OCI-LY1 (cell line): Measurements from ENCODE around the gene SUFU.
A peak's percentile ranks its signal among the peaks of the same experiment; 100 is the strongest.

ENCODE experiments used
- H2AFZ ChIP-seq: fragments of 200-600 bp; sonication (generic), shearing (Covaris generic); 2 replicates; pipeline ENCODE4 v1.6.0; 2014; ENCODE audit warnings: antibody characterized with exemption, mild to moderate bottlenecking, low read length
- H3F3A ChIP-seq: fragments of 200-600 bp; sonication (generic), shearing (Covaris generic); 2 replicates; pipeline ENCODE4 v1.6.0; 2014; ENCODE audit warnings: mild to moderate bottlenecking, antibody characterized with exemption, low read length, moderate library complexity; ENCODE audit not compliant: insufficient read depth
- H3K27ac ChIP-seq: fragments of 200-600 bp; sonication (generic); 2 replicates; pipeline ENCODE4 v1.5.1; 2014; ENCODE audit warnings: low read length, mixed run types, mild to moderate bottlenecking, low read depth; ENCODE audit not compliant: poor library complexity, severe bottlenecking
- H3K27me3 ChIP-seq: fragments of 200-600 bp; sonication (generic); 2 replicates; pipeline ENCODE4 v1.6.0; 2014; ENCODE audit warnings: antibody characterized with exemption, mild to moderate bottlenecking, low read length, moderate library complexity; ENCODE audit not compliant: insufficient read depth
- H3K36me3 ChIP-seq: fragments of 200-600 bp; sonication (generic); 2 replicates; pipeline ENCODE4 v1.6.1; 2014; ENCODE audit warnings: mild to moderate bottlenecking, antibody characterized with exemption, low read length, moderate library complexity, mixed read lengths; ENCODE audit not compliant: insufficient read depth
- H3K4me1 ChIP-seq: fragments of 200-600 bp; sonication (generic); 2 replicates; pipeline ENCODE4 v1.5.1; 2014; ENCODE audit warnings: mild to moderate bottlenecking, low read length, moderate library complexity; ENCODE audit not compliant: insufficient read depth, severe bottlenecking
- H3K4me2 ChIP-seq: fragments of 200-600 bp; sonication (generic), shearing (Covaris generic); 2 replicates; pipeline ENCODE4 v1.6.1; 2014; ENCODE audit warnings: low read length
- H3K4me3 ChIP-seq: fragments of 200-600 bp; sonication (generic); 2 replicates; pipeline ENCODE4 v1.5.1; 2014; ENCODE audit warnings: low read length, low read depth, mild to moderate bottlenecking, mixed read lengths; ENCODE audit not compliant: poor library complexity, severe bottlenecking
- H3K79me2 ChIP-seq: fragments of 200-600 bp; shearing (Covaris generic); 2 replicates; pipeline ENCODE4 v1.6.1; 2016; ENCODE audit warnings: mixed run types, low read length, mixed read lengths; ENCODE audit not compliant: insufficient read depth
- H3K9ac ChIP-seq: fragments of 200-600 bp; sonication (generic), shearing (Covaris generic); 2 replicates; pipeline ENCODE4 v1.6.1; 2014; ENCODE audit warnings: mild to moderate bottlenecking, low read length, mixed read lengths
- H3K9me2 ChIP-seq: fragments of 200-600 bp; sonication (generic), shearing (Covaris generic); 2 replicates; pipeline ENCODE4 v1.6.1; 2014; ENCODE audit warnings: low read depth, mild to moderate bottlenecking, low read length, mixed read lengths
- H3K9me3 ChIP-seq: fragments of 200-600 bp; shearing (Covaris generic); 2 replicates; pipeline ENCODE4 v1.6.1; 2014; ENCODE audit warnings: low read length, mixed read lengths
- H4K20me1 ChIP-seq: fragments of 200-600 bp; sonication (generic), shearing (Covaris generic); 2 replicates; pipeline ENCODE4 v1.6.0; 2016; ENCODE audit warnings: mild to moderate bottlenecking, low read length; ENCODE audit not compliant: insufficient read depth
- CTCF ChIP-seq: fragments of 200-600 bp; sonication (generic), shearing (Covaris generic); IDR thresholded peaks from 2 replicates; pipeline ENCODE4 v1.5.1; 2017; ENCODE audit warnings: mild to moderate bottlenecking, antibody characterized with exemption, low read length, moderate library complexity, mixed read lengths
- EZH2 ChIP-seq: fragments of 200-600 bp; sonication (generic), shearing (Covaris generic); IDR thresholded peaks from 2 replicates; pipeline ENCODE4 v1.8.0; 2017; ENCODE audit warnings: borderline replicate concordance, mixed run types, mild to moderate bottlenecking, antibody characterized with exemption, low read length, moderate library complexity, mixed read lengths

Gene SUFU

DNA sequence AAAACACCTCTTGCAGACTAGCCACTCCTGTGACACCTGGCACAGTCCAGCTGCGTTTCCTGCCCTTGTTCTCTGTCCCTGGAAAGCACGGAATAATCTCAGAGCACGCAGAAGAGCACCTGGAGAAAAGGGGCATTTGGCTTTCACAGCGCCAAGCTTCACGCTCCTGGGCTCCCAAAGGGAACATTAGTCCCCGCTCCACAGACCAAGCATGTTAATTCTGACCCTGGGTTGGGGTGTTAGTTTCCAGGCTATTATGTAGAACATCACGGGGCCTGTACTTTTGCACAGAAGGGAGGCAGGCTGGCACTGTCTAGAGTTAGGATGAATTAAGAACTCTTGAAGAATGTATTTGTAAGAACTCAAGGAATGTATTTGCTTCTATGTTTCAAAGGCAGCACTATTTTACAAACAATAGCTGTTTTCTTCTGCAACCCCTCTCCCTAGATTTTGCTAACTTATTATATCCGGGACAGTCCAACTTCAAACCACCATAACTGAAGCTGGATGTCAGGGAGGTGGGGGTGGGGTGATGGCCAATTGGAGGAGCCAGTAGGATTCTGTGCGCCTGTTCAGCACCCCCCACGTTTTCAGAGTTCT lies 78.3 kb downstream of the SUFU start:
- Histone ChIP-seq H3K4me3 (no peak overlapping the region), H3K9me3 (no peaks in the 10 kb centered on the region), H3K36me3 (no peaks in the 10 kb centered on the region), H3K4me2 (no peak overlapping the region), H3K9me2 (no peaks in the 10 kb centered on the region), H2AFZ (no peak overlapping the region), H3K79me2 (no peaks in the 10 kb centered on the region), H3K27me3 (no peaks in the 10 kb centered on the region), H3F3A (no peaks in the 10 kb centered on the region), H3K27ac (no peak overlapping the region), H3K9ac (no peak overlapping the region), H4K20me1 (no peaks in the 10 kb centered on the region), H3K4me1 (no peaks in the 10 kb centered on the region)
- TF ChIP-seq EZH2, result no peak
- no peak for TF ChIP-seq CTCF

DNA sequence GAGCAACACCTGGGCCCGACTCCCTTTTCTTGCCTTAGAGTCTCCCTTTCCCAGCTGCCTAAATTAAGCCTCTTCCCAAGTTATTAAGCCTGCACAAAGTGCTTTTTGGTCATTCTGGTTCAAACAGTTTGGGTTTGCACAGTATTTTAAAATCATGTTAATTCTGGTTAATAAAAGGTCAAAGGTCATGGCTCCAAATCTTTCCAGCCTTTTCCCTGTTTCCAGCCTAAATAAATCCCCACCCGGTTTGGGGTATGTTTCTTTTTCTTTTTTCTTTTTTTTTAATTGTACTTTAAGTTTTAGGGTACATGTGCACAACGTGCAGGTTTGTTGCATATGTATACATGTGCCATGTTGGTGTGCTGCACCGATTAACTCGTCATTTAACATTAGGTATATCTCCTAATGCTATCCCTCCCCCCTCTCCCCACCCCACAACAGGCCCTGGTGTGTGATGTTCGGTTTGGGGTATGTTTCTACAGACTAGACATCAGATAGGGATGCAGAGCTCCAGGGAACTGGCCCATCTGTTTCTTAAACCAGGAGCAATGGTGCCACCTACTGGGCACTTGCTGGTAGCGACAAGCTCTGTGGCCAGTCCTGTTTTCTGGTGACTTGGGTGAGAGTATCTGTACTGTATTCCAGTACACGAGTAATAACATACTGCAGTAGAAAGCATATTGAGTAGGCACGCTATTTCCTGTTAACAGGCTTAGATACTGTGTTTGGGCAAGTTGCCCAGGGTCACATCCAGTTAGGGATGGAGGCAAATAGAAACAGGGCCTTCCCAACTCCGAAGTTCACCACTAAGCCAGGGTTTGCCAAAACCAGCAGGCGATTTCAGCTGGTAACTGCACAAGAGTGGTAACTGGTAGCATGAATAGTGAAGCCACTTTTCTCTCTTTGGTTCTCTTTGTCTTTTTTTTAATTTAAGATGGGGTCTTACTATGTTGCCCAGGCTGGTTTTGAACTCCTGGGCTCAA lies 80.0 kb downstream of the SUFU start:
- Histone ChIP-seq H3K79me2 (no peaks in the 10 kb centered on the region), H2AFZ (no peak overlapping the region), H3K9me2 (no peaks in the 10 kb centered on the region), H3F3A (no peaks in the 10 kb centered on the region), H3K4me1 (no peaks in the 10 kb centered on the region), H3K27ac (no peak overlapping the region), H3K36me3 (no peaks in the 10 kb centered on the region), H4K20me1 (no peaks in the 10 kb centered on the region), H3K4me3 (no peak overlapping the region), H3K27me3 (no peaks in the 10 kb centered on the region), H3K9ac (no peak overlapping the region), H3K4me2 (no peak overlapping the region), H3K9me3 (no peaks in the 10 kb centered on the region)
- TF ChIP-seq CTCF (peak; percentile 60), EZH2 (no peak)

- Histone ChIP-seq H3F3A (no peaks in the 10 kb centered on the region), H3K4me1 (no peaks in the 10 kb centered on the region), H3K4me2 (no peak overlapping the region), H3K9ac (no peak overlapping the region), H3K9me3 (no peaks in the 10 kb centered on the region), H2AFZ (no peak overlapping the region), H3K27ac (no peak overlapping the region), H3K27me3 (no peaks in the 10 kb centered on the region), H3K9me2 (no peaks in the 10 kb centered on the region), H4K20me1 (no peaks in the 10 kb centered on the region), H3K4me3 (no peak overlapping the region), H3K36me3 (no peaks in the 10 kb centered on the region), H3K79me2 (no peaks in the 10 kb centered on the region)
- no peak for TF ChIP-seq CTCF
- no peak for TF ChIP-seq EZH2
Measured at GRCh38 chr10:102585026-102585425, 81.3 kb downstream of the SUFU start.
